AG10803 (cell line): Measurements from ENCODE around the gene PDLIM7.
A peak's percentile ranks its signal among the peaks of the same experiment; 100 is the strongest.
"Not testable (repeated sequence)": the region's sequence is repeated elsewhere in the genome, so short reads cannot be mapped to it uniquely, and the experiment has no call there.

ENCODE experiments used
- DNase-seq: peaks from one replicate; pipeline ENCODE4 v3.0.0; 2010; ENCODE audit warnings: low read depth
- H3K4me3 ChIP-seq: 2 replicates; pipeline ENCODE4 v1.5.1; 2011; ENCODE audit warnings: mild to moderate bottlenecking, low read length, control low read depth
- TF ChIP-seq, protein P1 (sequence below): conservative IDR thresholded peaks from 2 replicates; pipeline ENCODE4 v1.5.1; 2011; ENCODE audit warnings: mild to moderate bottlenecking, low read length, control low read depth, inconsistent platforms

Gene PDLIM7

GRCh38 chr5:177538876-177539275, 41.5 kb upstream of the PDLIM7 start:
- H3K4me3 ChIP-seq, result no peak overlapping the region
- DNase-seq, result no peak
- TF ChIP-seq, protein P1, sequence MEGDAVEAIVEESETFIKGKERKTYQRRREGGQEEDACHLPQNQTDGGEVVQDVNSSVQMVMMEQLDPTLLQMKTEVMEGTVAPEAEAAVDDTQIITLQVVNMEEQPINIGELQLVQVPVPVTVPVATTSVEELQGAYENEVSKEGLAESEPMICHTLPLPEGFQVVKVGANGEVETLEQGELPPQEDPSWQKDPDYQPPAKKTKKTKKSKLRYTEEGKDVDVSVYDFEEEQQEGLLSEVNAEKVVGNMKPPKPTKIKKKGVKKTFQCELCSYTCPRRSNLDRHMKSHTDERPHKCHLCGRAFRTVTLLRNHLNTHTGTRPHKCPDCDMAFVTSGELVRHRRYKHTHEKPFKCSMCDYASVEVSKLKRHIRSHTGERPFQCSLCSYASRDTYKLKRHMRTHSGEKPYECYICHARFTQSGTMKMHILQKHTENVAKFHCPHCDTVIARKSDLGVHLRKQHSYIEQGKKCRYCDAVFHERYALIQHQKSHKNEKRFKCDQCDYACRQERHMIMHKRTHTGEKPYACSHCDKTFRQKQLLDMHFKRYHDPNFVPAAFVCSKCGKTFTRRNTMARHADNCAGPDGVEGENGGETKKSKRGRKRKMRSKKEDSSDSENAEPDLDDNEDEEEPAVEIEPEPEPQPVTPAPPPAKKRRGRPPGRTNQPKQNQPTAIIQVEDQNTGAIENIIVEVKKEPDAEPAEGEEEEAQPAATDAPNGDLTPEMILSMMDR, result no peak

- DNase-seq, result peak; percentile 95
- H3K4me3 ChIP-seq, result peak overlapping the region; percentile 8
- TF ChIP-seq, protein P1, result no peak
These were observed 40.3 kb upstream of the PDLIM7 start for GRCh38 chr5:177537389-177538361.

DNA sequence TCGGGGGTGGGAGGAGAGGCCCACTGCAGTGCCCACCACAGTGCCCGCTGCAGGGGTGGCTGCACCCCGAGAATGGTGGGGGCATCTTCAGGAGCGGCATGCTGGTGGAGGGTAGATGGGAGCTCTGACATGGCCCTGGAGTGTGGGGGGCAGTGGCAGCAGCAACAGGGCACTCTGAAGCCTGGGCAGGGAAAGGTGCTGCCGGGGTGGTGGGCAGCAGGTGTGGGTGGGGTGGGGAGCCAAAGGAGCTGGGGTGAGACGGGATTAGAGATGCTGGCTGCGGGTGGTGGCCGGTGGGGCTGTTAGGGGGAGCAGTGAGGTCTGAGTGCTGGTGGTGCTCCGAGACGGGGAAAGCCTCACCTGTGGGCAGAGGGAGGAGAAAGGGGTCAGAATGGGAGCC, 39.0 kb upstream of the PDLIM7 start:
- TF ChIP-seq, protein P1, result no peak
- DNase-seq, result no peak
- no peak overlapping the region for H3K4me3 ChIP-seq

DNA sequence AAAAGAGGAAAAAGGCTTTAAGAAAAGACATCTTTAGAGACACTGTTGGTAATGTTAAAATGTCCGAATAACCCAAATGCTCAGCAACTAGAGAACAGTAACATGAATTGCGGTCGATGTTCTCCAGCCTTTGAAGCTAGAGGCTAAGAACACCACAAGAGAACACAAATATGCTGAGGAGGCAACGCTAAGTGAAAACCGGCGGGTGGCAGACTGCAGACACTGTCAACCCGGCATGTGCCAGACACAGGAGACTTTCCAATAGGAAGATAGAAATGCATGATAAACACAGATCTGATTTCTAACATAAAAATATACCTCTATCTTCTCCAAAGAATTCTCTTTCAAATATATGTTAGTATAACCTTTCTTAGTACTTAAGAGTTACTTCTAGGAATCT, 37.7 kb upstream of the PDLIM7 start:
- TF ChIP-seq, protein P1, result no peak
- DNase-seq, result no peak
- H3K4me3 ChIP-seq, result no peak overlapping the region

GRCh38 chr5:177534433-177534832, 37.0 kb upstream of the PDLIM7 start:
- DNase-seq, H3K4me3 ChIP-seq: not testable (repeated sequence)

DNA sequence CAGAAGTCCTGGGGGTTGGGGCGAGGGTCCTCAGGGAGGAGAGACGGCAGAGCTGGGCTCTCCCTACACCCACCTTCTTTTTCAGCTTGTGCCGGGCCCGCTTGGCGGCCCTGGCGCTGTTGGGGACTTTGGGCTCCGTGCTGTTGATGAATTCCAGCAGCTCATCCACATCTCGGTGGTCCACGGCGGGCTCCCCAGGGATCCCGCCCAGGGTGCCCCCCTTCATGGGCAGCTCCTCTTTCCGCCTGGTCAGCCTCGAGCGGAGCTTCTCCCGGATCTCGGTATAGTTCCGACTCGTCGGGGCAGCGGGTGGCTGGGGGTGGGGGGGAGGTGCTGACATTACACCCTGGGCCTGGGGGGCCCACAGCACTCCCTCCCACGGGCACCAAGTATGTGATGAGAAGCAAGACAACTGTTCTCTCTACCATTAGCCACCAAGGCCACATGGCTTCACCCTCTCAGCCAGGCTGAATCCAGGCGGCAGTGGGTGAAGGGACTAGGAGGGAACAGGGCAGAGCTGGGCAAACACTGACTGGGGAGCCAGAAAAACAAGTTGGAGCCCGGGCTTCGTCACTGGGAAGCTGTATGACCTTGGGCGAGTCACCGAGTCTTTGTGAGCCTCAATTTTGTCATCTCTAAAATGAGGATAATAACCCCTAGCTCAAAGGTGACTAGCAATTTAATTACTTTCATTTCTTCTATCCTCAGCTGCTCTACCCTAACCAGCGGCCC, 34.0 kb upstream of the PDLIM7 start:
- DNase-seq, result no peak
- TF ChIP-seq, protein P1, result no peak
- H3K4me3 ChIP-seq, result no peak overlapping the region

GRCh38 chr5:177530638-177531037, 33.2 kb upstream of the PDLIM7 start:
- H3K4me3 ChIP-seq, result no peak overlapping the region
- TF ChIP-seq, protein P1, result no peak
- no peak for DNase-seq
